SK-N-SH (cell line): ENCODE measurements around the gene MAP4K1. TPM values are rescaled to one million over a fixed set of nuclear protein-coding genes. Genes with fewer than 3 reads are reported as not detected.

Experiments used
- CTCF ChIA-PET: fragments of 300-600, 350-600 bp; formaldehyde crosslinking; extraction: SDS; loops from one replicate; lab custom pipeline; 2021; lab: Yijun Ruan, JAX
- POLR2A ChIA-PET: fragments of 350-600 bp; sonication (Branson Sonifier 250); formaldehyde crosslinking; extraction: SDS; loops from one replicate; lab custom pipeline; 2020; ENCODE audit warnings: antibody characterized with exemption, inconsistent platforms; lab: Yijun Ruan, JAX
- DNase-seq: peaks from one replicate; pipeline ENCODE4 v3.0.0; 2012
- H2AFZ ChIP-seq: fragments of 200-600 bp; sonication (generic); 2 replicates; pipeline ENCODE4 v1.8.1; 2016; ENCODE audit warnings: antibody characterized with exemption, mild to moderate bottlenecking, low read depth
- H3F3A ChIP-seq: fragments of 200-600 bp; sonication (generic); replicated peaks from 2 replicates; pipeline ENCODE3; 2016; ENCODE audit warnings: antibody characterized with exemption, mild to moderate bottlenecking; ENCODE audit not compliant: insufficient read depth
- H3K27ac ChIP-seq, 2 experiments: fragments of 200-500 bp in 1 of 2; fragments of 200-600 bp in 1 of 2; sonication (Bioruptor generic) in 1 of 2; sonication (generic), shearing (Covaris generic) in 1 of 2; 2 replicates each; pipeline versions ENCODE4 v1.5.1 to v1.6.1; 2014 to 2016; ENCODE audit warnings: low read depth in 2 of 2, inconsistent platforms in 1 of 2, low read length in 1 of 2, mild to moderate bottlenecking in 1 of 2, mixed read lengths in 1 of 2
- H3K27me3 ChIP-seq: fragments of 200-600 bp; sonication (generic), shearing (Covaris generic); 2 replicates; pipeline ENCODE4 v1.6.1; 2016; ENCODE audit warnings: mixed run types; ENCODE audit not compliant: insufficient read depth
- H3K36me3 ChIP-seq, 2 experiments: fragments of 200-500 bp in 1 of 2; fragments of 200-600 bp in 1 of 2; sonication (Bioruptor generic) in 1 of 2; sonication (generic) in 1 of 2; replicated peaks in 1 of 2; 2 replicates each; pipeline versions ENCODE3 to v1.5.1; 2014 to 2016; ENCODE audit warnings: low read length in 1 of 2, mild to moderate bottlenecking in 1 of 2; ENCODE audit not compliant: insufficient read depth in 2 of 2, control insufficient read depth in 1 of 2
- H3K4me1 ChIP-seq, 2 experiments: fragments of 200-500 bp in 1 of 2; fragments of 200-600 bp in 1 of 2; sonication (Bioruptor generic) in 1 of 2; sonication (generic), shearing (Covaris generic) in 1 of 2; 2 replicates each; pipeline versions ENCODE4 v1.5.1 to v1.6.1; 2014 to 2016; ENCODE audit warnings: low read depth in 1 of 2, low read length in 1 of 2, mixed run types in 1 of 2; ENCODE audit not compliant: insufficient read depth in 2 of 2, control insufficient read depth in 1 of 2
- H3K4me2 ChIP-seq: fragments of 200-600 bp; sonication (generic), shearing (Covaris generic); 2 replicates; pipeline ENCODE4 v1.6.1; 2017; ENCODE audit warnings: mixed run types
- H3K4me3 ChIP-seq, 2 experiments: fragments of 200-500 bp in 1 of 2; fragments of 200-600 bp in 1 of 2; sonication (Bioruptor generic) in 1 of 2; sonication (generic), shearing (Covaris generic) in 1 of 2; 2 replicates each; pipeline versions ENCODE4 v1.5.1 to v1.8.1; 2014 to 2016; ENCODE audit warnings: low read depth in 2 of 2, inconsistent platforms in 1 of 2, low read length in 1 of 2, mild to moderate bottlenecking in 1 of 2, mixed read lengths in 1 of 2, moderate library complexity in 1 of 2
- H3K79me2 ChIP-seq: fragments of 200-600 bp; sonication (generic); 2 replicates; pipeline ENCODE4 v1.8.1; 2017; ENCODE audit warnings: mild to moderate bottlenecking; ENCODE audit not compliant: insufficient read depth
- H3K9ac ChIP-seq: fragments of 200-600 bp; sonication (generic); 2 replicates; pipeline ENCODE4 v1.6.1; 2017; ENCODE audit warnings: mixed run types
- H3K9me2 ChIP-seq: fragments of 200-600 bp; sonication (generic); 2 replicates; pipeline ENCODE4 v1.6.1; 2017; ENCODE audit warnings: mixed run types
- H3K9me3 ChIP-seq: fragments of 200-600 bp; sonication (generic); 2 replicates; pipeline ENCODE4 v1.6.1; 2017; ENCODE audit warnings: mixed run types, mild to moderate bottlenecking, moderate library complexity
- H4K20me1 ChIP-seq: fragments of 200-600 bp; sonication (generic); 2 replicates; pipeline ENCODE4 v1.6.1; 2017; ENCODE audit warnings: mild to moderate bottlenecking, mixed run types; ENCODE audit not compliant: insufficient read depth
- CHD2 ChIP-seq: fragments of 150-350 bp; IDR thresholded peaks from 2 replicates; pipeline ENCODE4 v1.6.1; 2018; ENCODE audit warnings: low read length; ENCODE audit not compliant: partially characterized antibody
- CTCF ChIP-seq: fragments of 200-600 bp; sonication (generic); IDR thresholded peaks from 2 replicates; pipeline ENCODE4 v1.6.1; 2017; ENCODE audit warnings: antibody characterized with exemption, mild to moderate bottlenecking, moderate library complexity
- EP300 ChIP-seq, 2 experiments: IDR thresholded peaks; 2 replicates each; pipeline versions ENCODE4 v1.4.0 to v1.6.1; 2012; ENCODE audit warnings: borderline replicate concordance in 1 of 2, low read depth in 1 of 2, low read length in 1 of 2
- EZH2phosphoT487 ChIP-seq: fragments of 200-600 bp; sonication (generic); IDR thresholded peaks from 2 replicates; pipeline ENCODE4 v1.6.1; 2017; ENCODE audit warnings: low read depth, mixed run types, mild to moderate bottlenecking, antibody characterized with exemption, moderate library complexity, borderline replicate concordance
- FOSL2 ChIP-seq: IDR thresholded peaks from 2 replicates; pipeline ENCODE4 v1.4.0; 2012; ENCODE audit warnings: low read depth, mild to moderate bottlenecking, moderate library complexity, borderline replicate concordance
- FOXJ3 ChIP-seq: sonication (generic); formaldehyde crosslinking; IDR thresholded peaks from 2 replicates; pipeline ENCODE4 v1.5.1; 2020; ENCODE audit warnings: mild to moderate bottlenecking, missing genetic modification reagents
- FOXM1 ChIP-seq: IDR thresholded peaks from 2 replicates; pipeline ENCODE4 v1.4.0; 2012; ENCODE audit warnings: low read depth, mild to moderate bottlenecking
- JUND ChIP-seq: IDR thresholded peaks from 2 replicates; pipeline ENCODE4 v1.4.0; 2012
- MAX ChIP-seq: IDR thresholded peaks from 2 replicates; pipeline ENCODE4 v1.4.0; 2012; ENCODE audit warnings: low read depth
- MXI1 ChIP-seq: IDR thresholded peaks from 2 replicates; pipeline ENCODE4 v1.6.1; 2012; ENCODE audit warnings: mild to moderate bottlenecking, low read depth, low read length, improper control_type of control experiment
- NFIC ChIP-seq: IDR thresholded peaks from 2 replicates; pipeline ENCODE4 v1.4.0; 2012; ENCODE audit warnings: borderline replicate concordance
- POLR2AphosphoS5 ChIP-seq: IDR thresholded peaks from 2 replicates; pipeline ENCODE4 v1.6.1; 2012; ENCODE audit warnings: low read depth, low read length
- RCOR1 ChIP-seq: fragments of 150-350 bp; IDR thresholded peaks from 2 replicates; pipeline ENCODE4 v1.6.1; 2017; ENCODE audit warnings: antibody characterized with exemption, low read length
- RFX5 ChIP-seq: IDR thresholded peaks from 2 replicates; pipeline ENCODE4 v1.6.1; 2012; ENCODE audit warnings: mild to moderate bottlenecking, improper control_type of control experiment, low read length
- RXRA ChIP-seq: IDR thresholded peaks from 2 replicates; pipeline ENCODE4 v1.4.0; 2012; ENCODE audit warnings: low read depth, mild to moderate bottlenecking, borderline replicate concordance
- SMC3 ChIP-seq: IDR thresholded peaks from 2 replicates; pipeline ENCODE4 v1.6.1; 2012; ENCODE audit warnings: low read depth, low read length, improper control_type of control experiment
- TAF1 ChIP-seq: IDR thresholded peaks from 2 replicates; pipeline ENCODE4 v1.6.1; 2012; ENCODE audit warnings: low read depth, mild to moderate bottlenecking, low read length, moderate library complexity, borderline replicate concordance
- TCF12 ChIP-seq: IDR thresholded peaks from 2 replicates; pipeline ENCODE4 v1.4.0; 2012
- YY1 ChIP-seq: IDR thresholded peaks from 2 replicates; pipeline ENCODE4 v1.4.0; 2012; ENCODE audit warnings: low read depth, mild to moderate bottlenecking
- WGBS: methylation state at CpG from one replicate; pipeline ENCODE4 v1.1.6; 2017; ENCODE audit warnings: low lambda C conversion rate; 5-methylcytosine and 5-hydroxymethylcytosine counted together
- polyA plus RNA-seq, 3 experiments: library from polyadenylated mRNA; depleted of rRNA; stranded (reverse); fragments of >200 nt; gene quantifications; 2 replicates each; pipeline ENCODE4 v1.2.3, GENCODE V29; 2012
- TF ChIP-seq, protein P1 (sequence below): IDR thresholded peaks from 2 replicates; pipeline ENCODE4 v1.4.0; 2012; ENCODE audit warnings: low read depth, borderline replicate concordance
- TF ChIP-seq, protein P2 (sequence below): fragments of 150-350 bp; IDR thresholded peaks from 2 replicates; pipeline ENCODE4 v1.6.1; 2017; ENCODE audit warnings: antibody characterized with exemption, low read length, low read depth, borderline replicate concordance
- TF ChIP-seq, protein P3 (sequence below): IDR thresholded peaks from 2 replicates; pipeline ENCODE4 v1.4.0; 2012; ENCODE audit warnings: low read depth, borderline replicate concordance
- TF ChIP-seq, protein P4 (sequence below): fragments of 150-350 bp; IDR thresholded peaks from 2 replicates; pipeline ENCODE4 v1.6.1; 2016; ENCODE audit warnings: mild to moderate bottlenecking, low read depth, low read length
- TF ChIP-seq, protein P5 (sequence below): IDR thresholded peaks from 2 replicates; pipeline ENCODE4; 2012

Gene MAP4K1
- polyA plus RNA-seq, 1 of the 3 experiments (the other 2 are of a cell fraction): 0.31 TPM

GRCh38 chr19:38543807-38544568 is 73.8 kb downstream of the MAP4K1 start:
- Histone ChIP-seq H3K4me2 (peak overlapping the region; percentile 67), H3K9ac (peak overlapping the region; percentile 45; the same call in 1 of the 2 replicates), H2AFZ (peak overlapping the region; percentile 82), H3K36me3 (no peaks in the 10 kb centered on the region), H3K4me3 (peak overlapping the region; percentile 52 to 56), H3K79me2 (no peaks in the 10 kb centered on the region), H3K27ac (peak overlapping the region; percentile 71 to 92), H4K20me1 (no peaks in the 10 kb centered on the region), H3K4me1 (peaks cover 4 to 17% of the 10 kb centered on the region in 2 experiments; a peak in 2 of 4 replicates), H3K9me3 (no peaks in the 10 kb centered on the region), H3K27me3 (no peaks in the 10 kb centered on the region), H3F3A (peaks cover 10% of the 10 kb centered on the region), H3K9me2 (no peaks in the 10 kb centered on the region)
- CTCF ChIA-PET: interaction anchor here (0.6 to 2.5 kb wide), 17 partner anchors 11 to 642 kb away, joined by 3 to 32 read pairs (median 4); partner anchors contain the start of genes EIF3K, FAM98C and MAP4K1
- 12% methylated on average over 19 of the region's 21 CpGs for WGBS
- peak; percentile 93 for DNase-seq
- POLR2A ChIA-PET: interaction anchor here (0.5 to 1.7 kb wide), 5 partner anchors 75 to 386 kb away, joined by 3 to 8 read pairs (median 4); partner anchors contain the start of genes EIF3K, MRPS12 and SARS2
- TF ChIP-seq, protein P1, sequence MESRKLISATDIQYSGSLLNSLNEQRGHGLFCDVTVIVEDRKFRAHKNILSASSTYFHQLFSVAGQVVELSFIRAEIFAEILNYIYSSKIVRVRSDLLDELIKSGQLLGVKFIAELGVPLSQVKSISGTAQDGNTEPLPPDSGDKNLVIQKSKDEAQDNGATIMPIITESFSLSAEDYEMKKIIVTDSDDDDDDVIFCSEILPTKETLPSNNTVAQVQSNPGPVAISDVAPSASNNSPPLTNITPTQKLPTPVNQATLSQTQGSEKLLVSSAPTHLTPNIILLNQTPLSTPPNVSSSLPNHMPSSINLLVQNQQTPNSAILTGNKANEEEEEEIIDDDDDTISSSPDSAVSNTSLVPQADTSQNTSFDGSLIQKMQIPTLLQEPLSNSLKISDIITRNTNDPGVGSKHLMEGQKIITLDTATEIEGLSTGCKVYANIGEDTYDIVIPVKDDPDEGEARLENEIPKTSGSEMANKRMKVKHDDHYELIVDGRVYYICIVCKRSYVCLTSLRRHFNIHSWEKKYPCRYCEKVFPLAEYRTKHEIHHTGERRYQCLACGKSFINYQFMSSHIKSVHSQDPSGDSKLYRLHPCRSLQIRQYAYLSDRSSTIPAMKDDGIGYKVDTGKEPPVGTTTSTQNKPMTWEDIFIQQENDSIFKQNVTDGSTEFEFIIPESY: no peak
- TF ChIP-seq MAX (peak; percentile 83), RCOR1 (peak; percentile 48), RFX5 (peak; percentile 83), YY1 (no peak), EP300 (IDR thresholded peaks at IDR 0.05; ENCODE audit: borderline replicate concordance in 1 of 2, low read depth in 1 of 2, low read length in 1 of 2) (peak in 1 of 2 experiments; percentile 63; a peak in 1 of 4 replicates), FOSL2 (peak; percentile 97), EZH2phosphoT487 (no peak), CHD2 (peak; percentile 34), NFIC (peak; percentile 52; the same call in 1 of the 2 replicates), MXI1 (peak; percentile 74), CTCF (peak; percentile 73), JUND (peak; percentile 95), RXRA (no peak), FOXJ3 (CRISPR knock-in tag) (peak; percentile 71; the same call in 1 of the 2 replicates), TCF12 (peak; percentile 73; the same call in 1 of the 2 replicates), SMC3 (peak; percentile 50; the same call in 1 of the 2 replicates), FOXM1 (no peak), TAF1 (no peak), POLR2AphosphoS5 (peak; percentile 83)
- TF ChIP-seq, protein P2, sequence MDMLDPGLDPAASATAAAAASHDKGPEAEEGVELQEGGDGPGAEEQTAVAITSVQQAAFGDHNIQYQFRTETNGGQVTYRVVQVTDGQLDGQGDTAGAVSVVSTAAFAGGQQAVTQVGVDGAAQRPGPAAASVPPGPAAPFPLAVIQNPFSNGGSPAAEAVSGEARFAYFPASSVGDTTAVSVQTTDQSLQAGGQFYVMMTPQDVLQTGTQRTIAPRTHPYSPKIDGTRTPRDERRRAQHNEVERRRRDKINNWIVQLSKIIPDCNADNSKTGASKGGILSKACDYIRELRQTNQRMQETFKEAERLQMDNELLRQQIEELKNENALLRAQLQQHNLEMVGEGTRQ: 0 out of 2 replicates have a peak, but pooled peaks have one; percentile 3
- TF ChIP-seq, protein P3, sequence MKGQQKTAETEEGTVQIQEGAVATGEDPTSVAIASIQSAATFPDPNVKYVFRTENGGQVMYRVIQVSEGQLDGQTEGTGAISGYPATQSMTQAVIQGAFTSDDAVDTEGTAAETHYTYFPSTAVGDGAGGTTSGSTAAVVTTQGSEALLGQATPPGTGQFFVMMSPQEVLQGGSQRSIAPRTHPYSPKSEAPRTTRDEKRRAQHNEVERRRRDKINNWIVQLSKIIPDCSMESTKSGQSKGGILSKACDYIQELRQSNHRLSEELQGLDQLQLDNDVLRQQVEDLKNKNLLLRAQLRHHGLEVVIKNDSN: peak; percentile 62; the same call in 1 of the 2 replicates
- TF ChIP-seq, protein P4, sequence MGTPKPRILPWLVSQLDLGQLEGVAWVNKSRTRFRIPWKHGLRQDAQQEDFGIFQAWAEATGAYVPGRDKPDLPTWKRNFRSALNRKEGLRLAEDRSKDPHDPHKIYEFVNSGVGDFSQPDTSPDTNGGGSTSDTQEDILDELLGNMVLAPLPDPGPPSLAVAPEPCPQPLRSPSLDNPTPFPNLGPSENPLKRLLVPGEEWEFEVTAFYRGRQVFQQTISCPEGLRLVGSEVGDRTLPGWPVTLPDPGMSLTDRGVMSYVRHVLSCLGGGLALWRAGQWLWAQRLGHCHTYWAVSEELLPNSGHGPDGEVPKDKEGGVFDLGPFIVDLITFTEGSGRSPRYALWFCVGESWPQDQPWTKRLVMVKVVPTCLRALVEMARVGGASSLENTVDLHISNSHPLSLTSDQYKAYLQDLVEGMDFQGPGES: no peak
- TF ChIP-seq, protein P5, sequence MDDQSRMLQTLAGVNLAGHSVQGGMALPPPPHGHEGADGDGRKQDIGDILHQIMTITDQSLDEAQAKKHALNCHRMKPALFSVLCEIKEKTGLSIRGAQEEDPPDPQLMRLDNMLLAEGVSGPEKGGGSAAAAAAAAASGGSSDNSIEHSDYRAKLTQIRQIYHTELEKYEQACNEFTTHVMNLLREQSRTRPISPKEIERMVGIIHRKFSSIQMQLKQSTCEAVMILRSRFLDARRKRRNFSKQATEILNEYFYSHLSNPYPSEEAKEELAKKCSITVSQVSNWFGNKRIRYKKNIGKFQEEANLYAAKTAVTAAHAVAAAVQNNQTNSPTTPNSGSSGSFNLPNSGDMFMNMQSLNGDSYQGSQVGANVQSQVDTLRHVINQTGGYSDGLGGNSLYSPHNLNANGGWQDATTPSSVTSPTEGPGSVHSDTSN: peak; percentile 99
